Umbilical cord (tissue), 2 donors: ENCODE results near the gene ATXN2. TPM values are rescaled to one million over a fixed set of nuclear protein-coding genes. Genes with fewer than 3 reads are reported as not detected.

Experiments
- DNase-seq: peaks from one replicate; pipeline ENCODE4 v3.0.0-alpha.2; 2015; ENCODE audit warnings: low spot score
- total RNA-seq: library from RNA; depleted of rRNA; stranded (reverse); fragments of >200 nt; gene quantifications from one replicate; pipeline ENCODE4 v1.2.3, GENCODE V29; 2014; ENCODE audit warnings: low replicate concordance; ENCODE audit not compliant: insufficient read depth

Gene ATXN2
- total RNA-seq, 1 donor from 2014 or later = 79.2 TPM

- DNase-seq = no peak
Observed at GRCh38 chr12:111440152-111440551, 159.0 kb downstream of the ATXN2 start.

- DNase-seq = no peak
Observed at GRCh38 chr12:111439657-111440151, 159.4 kb downstream of the ATXN2 start.

- no peak for DNase-seq
Observed at GRCh38 chr12:111438481-111438880, 160.6 kb downstream of the ATXN2 start.

- DNase-seq = peak; percentile 58
Observed at GRCh38 chr12:111437816-111438454, 161.2 kb downstream of the ATXN2 start.

DNA sequence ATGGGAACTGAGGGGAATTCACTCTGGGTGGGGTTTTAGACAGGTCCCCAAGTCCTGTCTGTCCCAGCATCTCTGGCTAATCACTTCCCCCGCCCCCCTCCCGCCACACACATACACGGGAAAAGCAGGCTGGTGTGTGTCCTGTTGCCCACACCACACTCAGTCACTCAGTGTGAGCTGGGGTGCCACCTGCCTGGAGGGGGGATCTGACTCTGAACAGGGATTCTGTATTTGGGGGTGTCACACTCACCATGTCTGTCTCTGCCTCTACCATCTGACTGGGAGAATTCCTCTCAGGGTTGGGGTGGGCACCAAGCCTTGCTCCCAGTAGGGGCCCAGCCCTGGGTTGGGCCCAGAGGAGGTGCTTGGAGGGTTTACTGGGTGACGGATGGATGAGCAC lies 162.3 kb downstream of the ATXN2 start:
- no peak for DNase-seq

GRCh38 chr12:111436266-111436665 lies 162.8 kb downstream of the ATXN2 start:
- DNase-seq = no peak

- no peak for DNase-seq
Observed at GRCh38 chr12:111435661-111436201, 163.4 kb downstream of the ATXN2 start.

DNA sequence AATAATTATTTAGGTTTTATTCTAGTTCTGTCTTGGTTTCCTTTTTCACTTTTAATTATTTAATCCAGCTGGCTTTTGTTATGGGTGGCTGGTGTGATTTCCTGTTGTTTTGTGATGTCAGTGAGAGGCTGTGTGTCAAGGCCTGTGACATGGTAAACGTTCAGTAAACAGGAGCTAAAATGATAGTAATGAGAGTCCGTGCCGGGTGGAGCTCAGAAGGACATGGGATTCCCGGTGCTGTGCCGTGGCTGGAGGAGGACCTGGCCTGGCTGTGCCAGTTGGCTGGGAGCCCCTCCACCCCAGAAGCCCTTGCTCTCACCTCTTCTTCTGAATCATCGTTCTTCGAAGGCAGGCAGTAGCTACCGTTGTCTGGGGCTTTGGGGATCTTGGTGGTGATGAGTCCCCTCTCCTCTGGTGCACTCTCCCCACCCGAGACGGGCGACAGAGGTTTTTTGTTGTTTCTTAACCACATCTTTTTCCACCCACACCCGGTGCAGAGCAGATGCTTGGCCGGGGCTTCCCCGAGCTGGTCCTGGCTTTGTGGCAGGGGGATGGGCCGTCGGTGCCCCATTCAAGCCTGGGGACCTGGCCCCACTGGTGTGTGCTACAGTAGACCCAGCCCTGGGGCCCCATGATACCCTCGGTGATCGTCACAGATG lies 164.3 kb downstream of the ATXN2 start:
- no peak for DNase-seq

DNA sequence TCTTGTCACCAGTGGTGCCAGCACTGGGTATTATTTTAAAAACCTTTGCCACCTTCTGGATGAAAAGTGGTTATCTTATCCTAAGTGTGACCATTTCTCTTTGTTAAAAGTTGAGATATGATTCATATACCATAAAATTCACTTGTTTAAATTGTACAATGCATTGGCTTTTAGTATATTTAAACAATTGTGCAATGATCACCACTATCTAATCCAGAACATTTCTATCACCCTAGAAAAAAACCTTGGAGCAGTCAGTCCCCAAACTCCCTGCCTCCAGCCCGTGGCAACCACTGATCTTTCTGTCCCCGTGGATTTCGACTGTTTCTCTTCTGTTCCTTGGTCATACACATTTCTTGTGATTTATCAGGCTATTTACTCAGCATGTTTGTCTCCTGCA lies 165.1 kb downstream of the ATXN2 start:
- no peak for DNase-seq

DNA sequence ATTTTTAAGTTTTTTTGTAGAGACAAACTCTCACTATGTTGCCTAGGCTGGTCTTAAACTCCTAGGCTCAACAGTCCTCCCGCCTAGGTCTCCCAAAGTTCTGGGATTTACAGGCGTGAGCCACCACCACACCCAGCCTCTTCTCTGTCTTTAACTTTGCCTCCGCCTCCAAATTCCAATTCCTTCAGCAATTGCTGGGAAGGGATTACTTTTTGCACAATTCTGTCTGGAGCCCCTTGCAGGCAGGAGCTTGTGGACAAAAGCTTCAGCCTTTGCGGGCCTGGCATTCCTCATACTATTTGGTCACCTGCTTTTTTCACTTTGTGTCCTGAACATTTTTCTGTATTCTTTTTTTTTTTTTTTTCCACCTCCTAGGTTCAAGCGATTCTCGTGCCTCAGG lies 167.3 kb downstream of the ATXN2 start:
- no peak for DNase-seq

- no peak for DNase-seq
Observed at GRCh38 chr12:111430433-111431353, 168.4 kb downstream of the ATXN2 start.

DNA sequence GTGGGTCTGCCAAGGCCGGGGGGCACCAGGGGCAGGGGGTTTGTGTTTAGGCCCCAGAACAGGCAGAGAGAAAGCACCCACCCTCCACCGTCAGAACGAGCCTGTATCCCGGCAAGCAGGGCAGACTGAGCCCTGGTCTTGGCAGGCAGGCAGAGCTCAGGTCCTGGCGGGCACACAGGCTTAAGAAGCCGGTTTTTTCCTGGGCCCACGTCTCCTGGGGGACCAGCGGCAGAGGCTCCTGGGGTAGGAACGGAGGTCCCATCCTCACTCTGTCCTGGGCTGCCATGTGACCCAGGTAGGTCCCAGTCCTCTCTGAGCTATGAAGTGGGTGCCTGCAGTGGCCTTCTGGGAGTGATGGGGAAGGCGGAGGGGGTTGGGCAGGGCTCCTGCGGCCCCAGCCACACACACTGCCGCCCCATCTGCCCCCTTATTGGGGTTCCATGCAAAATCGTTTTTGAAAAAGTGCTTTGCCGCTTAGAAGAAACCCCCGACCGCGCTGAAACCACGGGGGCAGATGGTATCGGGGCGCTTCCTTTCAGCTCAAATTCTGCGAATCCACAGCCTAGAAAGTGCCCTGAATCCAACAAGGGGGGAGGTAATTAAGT lies 169.2 kb downstream of the ATXN2 start:
- DNase-seq = no peak

DNA sequence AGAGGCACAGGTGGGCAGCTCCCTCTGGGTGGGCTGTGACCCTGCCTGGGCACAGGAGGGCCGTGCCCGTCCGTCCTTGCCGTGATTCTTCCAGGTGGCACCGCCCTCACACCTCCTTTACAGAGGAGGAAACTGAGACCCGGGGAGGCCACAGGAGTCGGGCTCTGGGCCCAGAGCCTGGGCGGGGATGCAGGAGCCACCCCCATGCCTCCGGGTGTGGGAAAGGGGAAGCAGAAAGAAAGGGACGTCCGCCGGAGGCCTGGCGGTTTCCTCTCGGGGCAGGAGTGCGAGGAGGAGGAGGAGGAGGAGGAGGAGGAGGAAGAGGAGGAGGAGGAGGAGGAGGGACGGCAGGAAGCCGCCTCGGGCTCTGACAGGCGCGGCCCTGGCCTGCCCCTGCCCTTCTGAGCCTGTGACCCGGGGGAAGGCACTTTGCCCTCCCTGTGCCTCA lies 170.4 kb downstream of the ATXN2 start:
- no peak for DNase-seq

DNA sequence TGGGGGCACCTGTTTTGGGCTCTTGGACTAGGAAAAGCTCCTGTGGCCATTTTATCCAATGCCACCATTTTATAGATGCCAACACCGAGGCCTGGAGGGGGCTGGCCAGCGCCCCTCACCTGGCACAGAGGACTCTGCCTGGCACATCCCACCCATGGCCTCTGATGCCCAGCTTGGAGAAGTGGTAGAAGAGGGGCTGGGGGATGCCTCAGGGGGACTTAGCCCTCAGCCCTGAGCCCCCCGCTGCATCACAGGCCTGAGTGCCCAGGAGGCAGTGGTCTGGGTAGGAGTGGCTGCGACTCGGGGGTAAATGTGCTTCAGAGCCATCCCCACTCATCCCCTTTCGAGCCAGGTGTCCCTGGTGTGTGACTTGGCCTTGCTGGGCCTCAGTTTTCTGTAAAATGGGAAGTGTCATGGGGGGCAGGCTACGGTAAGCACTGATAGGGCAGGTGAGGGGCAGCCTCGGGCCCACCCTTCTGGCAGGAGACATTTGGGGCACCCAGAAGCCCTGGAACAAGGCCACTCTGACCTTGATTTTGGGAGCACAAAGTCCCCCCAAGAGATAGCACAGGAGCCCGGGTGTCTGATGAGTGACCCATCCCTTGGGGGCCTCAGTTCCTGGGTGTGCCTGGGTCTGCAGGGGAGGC lies 170.9 kb downstream of the ATXN2 start:
- DNase-seq = no peak

GRCh38 chr12:111427417-111428074 lies 171.6 kb downstream of the ATXN2 start:
- no peak for DNase-seq

DNA sequence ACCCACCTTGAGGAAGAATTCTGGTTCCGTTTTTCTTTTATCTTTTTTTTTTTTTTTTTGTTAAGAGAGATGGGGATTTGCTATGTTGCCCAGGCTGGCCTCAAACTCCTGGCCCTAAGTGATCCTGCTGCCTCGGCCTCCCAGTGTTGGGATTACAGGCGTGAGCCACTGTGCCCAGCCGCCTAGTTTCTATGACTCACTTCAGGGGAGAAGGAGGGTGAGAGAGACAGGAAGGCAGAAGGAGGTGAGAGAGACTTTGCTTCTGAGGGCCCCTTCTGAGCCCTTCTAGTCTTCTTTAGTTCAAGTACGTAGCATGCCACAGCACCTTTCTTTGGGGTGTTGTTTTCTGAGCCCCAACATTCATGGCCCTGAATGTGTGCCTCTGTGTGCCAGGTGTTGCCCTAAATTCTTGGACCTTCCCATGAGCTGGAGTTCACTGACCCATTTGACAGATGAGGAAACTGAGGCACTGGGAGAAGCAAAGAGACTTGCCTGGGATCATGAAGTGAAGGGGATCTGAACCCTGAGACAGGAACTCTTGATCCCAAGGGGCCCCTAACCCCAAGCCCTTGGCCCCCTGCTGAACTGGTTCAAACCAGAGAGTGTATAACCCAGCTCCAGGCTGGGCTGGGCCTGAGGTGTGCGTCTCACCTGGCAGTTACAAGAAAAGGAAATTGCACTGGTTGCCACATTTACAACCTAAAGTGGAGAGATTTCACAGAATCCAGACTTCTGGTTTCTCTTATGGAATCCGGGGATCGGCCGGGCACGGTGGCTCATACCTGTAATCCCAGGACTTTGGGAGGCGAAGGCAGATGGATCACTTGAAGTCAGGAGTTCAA lies 172.6 kb downstream of the ATXN2 start:
- no peak for DNase-seq

DNA sequence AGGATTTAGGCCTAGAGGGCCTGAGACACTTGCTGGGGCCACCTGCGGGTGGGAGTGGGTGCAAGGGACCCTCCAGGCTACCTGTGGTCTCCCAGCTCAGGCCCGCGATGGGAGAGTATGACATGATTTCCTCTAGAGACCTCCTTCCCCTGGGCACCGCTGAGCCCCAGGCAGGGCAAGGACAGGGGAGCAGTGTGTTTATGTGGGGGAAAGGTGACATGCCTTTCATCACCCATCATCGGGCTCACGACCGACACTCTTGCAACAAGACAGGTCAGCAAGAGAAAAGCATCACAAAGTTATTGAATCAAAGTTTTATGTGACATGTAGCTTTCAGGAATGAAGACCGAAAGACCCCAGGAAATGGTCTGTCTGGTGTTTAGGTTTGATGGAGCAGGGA lies 173.5 kb downstream of the ATXN2 start:
- DNase-seq = no peak

DNA sequence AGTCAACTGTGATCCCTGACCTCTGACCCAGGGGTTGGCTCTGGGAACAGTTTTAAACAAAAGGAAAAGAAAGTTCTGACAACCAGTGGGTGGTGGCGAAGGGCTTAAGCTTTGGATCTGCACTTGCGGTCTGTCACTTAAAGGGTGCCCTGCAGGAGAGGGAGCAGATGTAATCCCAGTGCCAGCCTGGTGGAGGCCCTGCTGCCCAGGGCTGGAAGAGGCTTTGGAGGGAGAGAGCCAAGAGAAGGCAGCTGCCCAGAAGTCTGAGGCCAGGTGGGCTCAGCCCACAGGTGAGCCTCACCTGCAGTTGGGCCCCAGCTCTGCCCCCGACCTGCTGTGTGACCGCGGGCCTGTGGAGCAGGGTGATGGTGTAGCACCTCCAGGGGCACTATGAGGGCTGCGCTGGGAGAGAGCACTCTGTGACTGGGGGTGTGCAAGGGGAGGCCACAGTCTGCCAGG lies 174.3 kb downstream of the ATXN2 start:
- DNase-seq = no peak

GRCh38 chr12:111424189-111424792 lies 174.8 kb downstream of the ATXN2 start:
- no peak for DNase-seq
